Fibroblast of skin of abdomen (primary cell): ENCODE results near the gene SERHL2.
"Not testable (repeated sequence)": the region's sequence is repeated elsewhere in the genome, so short reads cannot be mapped to it uniquely, and the experiment has no call there.

Source experiments
- DNase-seq: peaks from one replicate; pipeline ENCODE4 v3.0.0-alpha.2; 2013

SERHL2 gene

GRCh38 chr22:42535082-42535731 is 18.5 kb upstream of the SERHL2 start:
- not testable (repeated sequence) for DNase-seq

GRCh38 chr22:42536166-42536565 is 17.6 kb upstream of the SERHL2 start:
- no peak for DNase-seq

GRCh38 chr22:42536634-42537033 is 17.1 kb upstream of the SERHL2 start:
- DNase-seq, result not testable (repeated sequence)

- DNase-seq, result not testable (repeated sequence)
These were observed 16.4 kb upstream of the SERHL2 start for GRCh38 chr22:42537199-42537831.

GRCh38 chr22:42539236-42539771 is 14.5 kb upstream of the SERHL2 start:
- DNase-seq, result not testable (repeated sequence)

- no peak for DNase-seq
These were observed 9.1 kb upstream of the SERHL2 start for GRCh38 chr22:42544686-42545085.

GRCh38 chr22:42547562-42547961 is 6.2 kb upstream of the SERHL2 start:
- DNase-seq, result no peak

- not testable (repeated sequence) for DNase-seq
These were observed 5.6 kb upstream of the SERHL2 start for GRCh38 chr22:42548126-42548525.

- no peak for DNase-seq
These were observed 5.0 kb upstream of the SERHL2 start for GRCh38 chr22:42548597-42549330.

- DNase-seq, result no peak
These were observed 4.3 kb upstream of the SERHL2 start for GRCh38 chr22:42549331-42550060.

- DNase-seq, result not testable (repeated sequence)
These were observed 1.5 kb upstream of the SERHL2 start for GRCh38 chr22:42552294-42552647.

GRCh38 chr22:42560381-42560780 is 6.6 kb downstream of the SERHL2 start:
- no peak for DNase-seq

- DNase-seq, result no peak
These were observed 7.0 kb downstream of the SERHL2 start for GRCh38 chr22:42560781-42561180.

GRCh38 chr22:42561856-42562255 is 8.1 kb downstream of the SERHL2 start:
- no peak for DNase-seq

- no peak for DNase-seq
These were observed 8.5 kb downstream of the SERHL2 start for GRCh38 chr22:42562279-42562678.

- DNase-seq, result no peak
These were observed 8.9 kb downstream of the SERHL2 start for GRCh38 chr22:42562684-42563083.

- not testable (repeated sequence) for DNase-seq
These were observed 10.2 kb downstream of the SERHL2 start for GRCh38 chr22:42563943-42564342.

- no peak for DNase-seq
These were observed 10.9 kb downstream of the SERHL2 start for GRCh38 chr22:42564699-42565098.

GRCh38 chr22:42565956-42566355 is 12.2 kb downstream of the SERHL2 start:
- DNase-seq, result no peak

- DNase-seq, result not testable (repeated sequence)
These were observed 14.2 kb downstream of the SERHL2 start for GRCh38 chr22:42567950-42568349.

- not testable (repeated sequence) for DNase-seq
These were observed 16.8 kb downstream of the SERHL2 start for GRCh38 chr22:42570580-42570979.

GRCh38 chr22:42571068-42571467 is 17.3 kb downstream of the SERHL2 start:
- not testable (repeated sequence) for DNase-seq

- not testable (repeated sequence) for DNase-seq
These were observed 20.3 kb downstream of the SERHL2 start for GRCh38 chr22:42574046-42574445.
